Measurements from ENCODE around the gene DNAH12.

- no peak for TF ChIP-seq CSDC2 (CRISPR knock-in tag; IDR thresholded peaks at IDR 0.05)
- no peak for TF ChIP-seq OSR1 (CRISPR knock-in tag; IDR thresholded peaks at IDR 0.05)
- no peak for TF ChIP-seq PPARA (CRISPR knock-in tag; IDR thresholded peaks at IDR 0.05; ENCODE audit: borderline replicate concordance)
- no peak for TF ChIP-seq ISL1 (CRISPR knock-in tag; IDR thresholded peaks at IDR 0.05)
- no peak for TF ChIP-seq RARB (CRISPR knock-in tag; IDR thresholded peaks at IDR 0.05)
- TF ChIP-seq ZFP30 (CRISPR knock-in tag; IDR thresholded peaks at IDR 0.05) = no peak
- no peak for TF ChIP-seq POU6F1 (CRISPR knock-in tag; IDR thresholded peaks at IDR 0.05; ENCODE audit: borderline replicate concordance, low read depth)
- no peak for TF ChIP-seq PATZ1 (CRISPR knock-in tag; IDR thresholded peaks at IDR 0.05; ENCODE audit: borderline replicate concordance)
- TF ChIP-seq ZFP3 (CRISPR knock-in tag; IDR thresholded peaks at IDR 0.05) = no peak
- TF ChIP-seq ARNTL (CRISPR knock-in tag; IDR thresholded peaks at IDR 0.05; ENCODE audit: borderline replicate concordance, low read depth) = no peak
- TF ChIP-seq BACH2 (CRISPR knock-in tag; IDR thresholded peaks at IDR 0.05; ENCODE audit: borderline replicate concordance) = no peak
- TF ChIP-seq TSHZ2 (CRISPR knock-in tag; IDR thresholded peaks at IDR 0.05) = no peak
- no peak for TF ChIP-seq ZNF70 (CRISPR knock-in tag; IDR thresholded peaks at IDR 0.05)
- TF ChIP-seq TCF4 (CRISPR knock-in tag; IDR thresholded peaks at IDR 0.05; ENCODE audit: borderline replicate concordance) = no peak
These were observed 38.2 kb downstream of the DNAH12 start for GRCh38 chr3:57505901-57506300.
